ENCODE measurements around the gene MAG.

Gene MAG

DNA sequence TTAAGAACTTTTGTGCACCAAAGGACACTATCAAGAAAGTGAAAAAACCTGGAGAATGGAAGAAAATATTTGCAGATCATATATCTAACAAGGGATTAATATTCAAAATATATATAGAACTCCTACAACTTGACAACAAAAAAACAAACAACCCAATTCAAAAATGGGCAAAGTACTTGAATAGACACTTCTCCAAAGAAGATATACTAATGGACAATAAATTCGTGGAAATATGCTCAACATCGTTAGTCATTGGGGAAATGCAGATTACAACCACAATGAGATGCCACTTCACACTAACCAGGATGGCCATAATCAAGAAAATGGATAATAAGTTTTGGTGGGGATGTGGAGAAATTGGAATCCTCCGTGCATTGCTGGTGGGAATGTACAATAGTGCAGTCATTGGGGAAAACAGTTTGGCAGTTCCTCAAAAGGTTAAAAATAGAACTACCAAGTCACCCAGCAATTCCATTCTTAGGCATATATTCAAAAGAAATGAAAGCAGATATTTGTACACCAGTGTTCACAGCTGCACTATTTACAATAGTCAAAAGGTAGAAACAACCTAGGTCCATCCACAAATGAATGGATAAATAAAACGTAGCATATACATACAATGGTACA, 45.4 kb upstream of the MAG start (continued):
- no peak for TF ChIP-seq ZNF518A (tag by site-specific recombination; conservative IDR thresholded peaks at IDR 0.05; ENCODE audit: low read depth)
- TF ChIP-seq OVOL3 (tag by site-specific recombination; IDR thresholded peaks at IDR 0.05), result no peak
- TF ChIP-seq SCRT2 (tag by site-specific recombination; IDR thresholded peaks at IDR 0.05), result no peak
- TF ChIP-seq, protein P1, sequence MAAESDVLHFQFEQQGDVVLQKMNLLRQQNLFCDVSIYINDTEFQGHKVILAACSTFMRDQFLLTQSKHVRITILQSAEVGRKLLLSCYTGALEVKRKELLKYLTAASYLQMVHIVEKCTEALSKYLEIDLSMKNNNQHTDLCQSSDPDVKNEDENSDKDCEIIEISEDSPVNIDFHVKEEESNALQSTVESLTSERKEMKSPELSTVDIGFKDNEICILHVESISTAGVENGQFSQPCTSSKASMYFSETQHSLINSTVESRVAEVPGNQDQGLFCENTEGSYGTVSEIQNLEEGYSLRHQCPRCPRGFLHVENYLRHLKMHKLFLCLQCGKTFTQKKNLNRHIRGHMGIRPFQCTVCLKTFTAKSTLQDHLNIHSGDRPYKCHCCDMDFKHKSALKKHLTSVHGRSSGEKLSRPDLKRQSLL (tag by site-specific recombination; IDR thresholded peaks at IDR 0.05), result no peak
- TF ChIP-seq ZNF274 (IDR thresholded peaks at IDR 0.05; ENCODE audit: low read length), result no peak
- no peak for TF ChIP-seq ZNF274 (tag by site-specific recombination; IDR thresholded peaks at IDR 0.05; ENCODE audit: borderline replicate concordance)
- TF ChIP-seq ZNF433 (tag by site-specific recombination; IDR thresholded peaks at IDR 0.05; ENCODE audit: low read depth), result no peak
- no peak for TF ChIP-seq ZNF24 (tag by site-specific recombination; IDR thresholded peaks at IDR 0.05)
- no peak for TF ChIP-seq REPIN1 (tag by site-specific recombination; IDR thresholded peaks at IDR 0.05; ENCODE audit: low read depth)

GRCh38 chr19:35247526-35248309, 44.2 kb upstream of the MAG start:
- H3K4me3 ChIP-seq (ENCODE audit: low read depth, low read length), result peak overlapping the region; percentile 63
- peak overlapping the region; percentile 98 for H3K27ac ChIP-seq (ENCODE audit: extremely low read depth, low read depth, low read length)
- ChIA-PET POLR2A (interaction anchor here (0.9 to 1.0 kb wide), 2 partner anchors 11 to 106 kb away, joined by 4 read pairs; no protein-coding TSS in a partner anchor), CTCF (interaction anchor here (0.6 to 1.5 kb wide), 7 partner anchors 27 to 456 kb away, joined by 3 to 5 read pairs (median 4); no protein-coding TSS in a partner anchor)
- H3K36me3 ChIP-seq (ENCODE audit: control insufficient read depth in 2 of 2, insufficient read depth in 1 of 2, low read length in 2 of 2), result peaks cover 23 to 31% of the 10 kb centered on the region in 2 experiments
- peaks cover 9% of the 10 kb centered on the region for H3K4me1 ChIP-seq (ENCODE audit: control insufficient read depth, insufficient read depth, low read length)
- no peaks in the 10 kb centered on the region; the same call in 1 of the 2 replicates for H3K9me3 ChIP-seq (ENCODE audit: control insufficient read depth, insufficient read depth, low read depth, low read length)
- no peak for TF ChIP-seq ZNF132 (tag by site-specific recombination; IDR thresholded peaks at IDR 0.05; ENCODE audit: borderline replicate concordance)
- TF ChIP-seq KLF10 (tag by site-specific recombination; IDR thresholded peaks at IDR 0.05), result peak; percentile 66
- TF ChIP-seq ZBTB26 (tag by site-specific recombination; optimal IDR thresholded peaks at IDR 0.05), result peak; percentile 60
- no peak for TF ChIP-seq GFI1B (tag by site-specific recombination; IDR thresholded peaks at IDR 0.05)
- TF ChIP-seq, protein P1 (tag by site-specific recombination; IDR thresholded peaks at IDR 0.05), result 0 out of 2 replicates have a peak, but pooled peaks have one; percentile 34
- no peak for TF ChIP-seq ZNF48 (tag by site-specific recombination; IDR thresholded peaks at IDR 0.05)
- TF ChIP-seq, protein P2, sequence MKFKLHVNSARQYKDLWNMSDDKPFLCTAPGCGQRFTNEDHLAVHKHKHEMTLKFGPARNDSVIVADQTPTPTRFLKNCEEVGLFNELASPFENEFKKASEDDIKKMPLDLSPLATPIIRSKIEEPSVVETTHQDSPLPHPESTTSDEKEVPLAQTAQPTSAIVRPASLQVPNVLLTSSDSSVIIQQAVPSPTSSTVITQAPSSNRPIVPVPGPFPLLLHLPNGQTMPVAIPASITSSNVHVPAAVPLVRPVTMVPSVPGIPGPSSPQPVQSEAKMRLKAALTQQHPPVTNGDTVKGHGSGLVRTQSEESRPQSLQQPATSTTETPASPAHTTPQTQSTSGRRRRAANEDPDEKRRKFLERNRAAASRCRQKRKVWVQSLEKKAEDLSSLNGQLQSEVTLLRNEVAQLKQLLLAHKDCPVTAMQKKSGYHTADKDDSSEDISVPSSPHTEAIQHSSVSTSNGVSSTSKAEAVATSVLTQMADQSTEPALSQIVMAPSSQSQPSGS (tag by site-specific recombination; IDR thresholded peaks at IDR 0.05; ENCODE audit: low read depth), result 0 out of 2 replicates have a peak, but pooled peaks have one; percentile 2
- no peak; the same call in 1 of the 2 replicates for TF ChIP-seq KLF16 (tag by site-specific recombination; IDR thresholded peaks at IDR 0.05)
- no peak; the same call in 1 of the 2 replicates for TF ChIP-seq ZBTB7A (tag by site-specific recombination; IDR thresholded peaks at IDR 0.05; ENCODE audit: low read depth)
- no peak for TF ChIP-seq PRDM6 (tag by site-specific recombination; IDR thresholded peaks at IDR 0.05)
- TF ChIP-seq, protein P3, sequence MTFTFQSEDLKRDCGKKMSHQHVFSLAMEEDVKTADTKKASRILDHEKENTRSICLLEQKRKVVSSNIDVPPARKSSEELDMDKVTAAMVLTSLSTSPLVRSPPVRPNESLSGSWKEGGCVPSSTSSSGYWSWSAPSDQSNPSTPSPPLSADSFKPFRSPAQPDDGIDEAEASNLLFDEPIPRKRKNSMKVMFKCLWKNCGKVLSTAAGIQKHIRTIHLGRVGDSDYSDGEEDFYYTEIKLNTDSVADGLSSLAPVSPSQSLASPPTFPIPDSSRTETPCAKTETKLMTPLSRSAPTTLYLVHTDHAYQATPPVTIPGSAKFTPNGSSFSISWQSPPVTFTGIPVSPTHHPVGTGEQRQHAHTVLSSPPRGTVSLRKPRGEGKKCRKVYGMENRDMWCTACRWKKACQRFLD (tag by site-specific recombination; IDR thresholded peaks at IDR 0.05), result no peak
